GM21619 (cell line): ENCODE data around the gene ZXDC.

Experiments used
- ATAC-seq: cut with Tn5 transposase; IDR thresholded peaks from one replicate; pipeline ENCODE4 v1.9.1; 2021; ENCODE audit not compliant: unreplicated experiment

ZXDC gene

GRCh38 chr3:126511291-126511690 lies 35.6 kb upstream of the ZXDC start:
- ATAC-seq, result no peak

DNA sequence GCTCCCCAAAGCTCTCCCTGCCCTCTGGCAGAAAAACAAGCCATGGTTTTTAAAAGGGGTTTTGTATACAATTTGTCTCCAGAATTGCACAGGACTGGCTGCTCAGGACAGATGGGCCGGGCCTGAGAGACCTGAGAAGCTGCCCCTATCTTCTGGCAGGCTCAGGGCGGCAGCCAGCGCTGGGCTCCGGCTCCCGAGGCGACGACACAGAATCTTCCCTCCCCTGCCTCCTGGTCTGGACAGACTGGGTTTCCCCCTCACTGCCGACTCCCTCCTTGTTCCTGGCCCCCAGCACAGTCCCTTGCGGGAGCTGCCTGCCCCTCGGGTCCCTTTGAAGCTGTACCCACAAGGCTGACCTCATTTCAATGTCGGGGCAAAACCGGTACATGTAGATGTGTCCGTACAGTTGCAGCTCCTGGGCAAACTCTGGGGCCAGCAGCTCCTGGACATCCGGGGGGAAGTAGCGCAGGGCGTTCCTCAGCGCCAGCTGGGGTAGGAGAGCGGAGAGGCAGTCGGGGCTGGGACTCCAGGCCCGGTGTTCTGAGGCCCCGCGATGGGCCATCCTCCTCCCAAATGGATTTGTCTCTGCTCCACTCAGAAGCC lies 34.7 kb upstream of the ZXDC start:
- ATAC-seq, result no peak

DNA sequence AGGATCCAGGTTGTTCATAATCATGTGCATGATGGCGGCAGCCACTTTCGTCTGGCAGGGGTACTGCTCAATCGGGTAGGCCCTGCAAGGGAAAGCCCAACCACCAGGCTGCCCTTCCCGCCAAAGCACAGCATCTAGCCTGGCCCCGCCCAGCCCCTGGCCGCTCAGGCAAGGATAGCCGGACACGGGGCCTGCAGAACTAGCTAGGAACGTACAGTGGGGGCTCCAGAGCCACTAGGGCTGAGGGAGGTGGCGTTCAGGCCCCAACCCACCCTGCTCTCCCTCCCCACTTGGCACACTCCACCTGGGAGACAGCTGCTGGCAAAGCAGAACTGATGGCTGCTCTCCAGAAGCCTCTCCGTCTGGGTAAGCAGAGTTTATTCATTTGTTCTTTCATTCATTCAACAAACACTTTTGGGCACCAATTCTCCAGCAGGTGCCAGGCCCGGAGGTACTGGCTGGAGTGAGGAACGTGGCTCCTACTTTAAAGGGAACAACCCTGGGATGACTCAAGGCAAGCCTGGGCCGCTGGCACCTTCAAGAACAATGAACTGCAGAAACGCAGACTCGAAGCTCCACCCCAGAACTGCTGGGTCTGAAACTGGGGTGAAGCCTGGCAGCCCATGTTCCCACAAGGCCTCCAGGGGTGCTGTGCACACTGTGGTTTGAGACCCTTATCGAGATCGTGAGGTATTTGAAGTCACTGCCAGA lies 34.1 kb upstream of the ZXDC start:
- no peak for ATAC-seq

DNA sequence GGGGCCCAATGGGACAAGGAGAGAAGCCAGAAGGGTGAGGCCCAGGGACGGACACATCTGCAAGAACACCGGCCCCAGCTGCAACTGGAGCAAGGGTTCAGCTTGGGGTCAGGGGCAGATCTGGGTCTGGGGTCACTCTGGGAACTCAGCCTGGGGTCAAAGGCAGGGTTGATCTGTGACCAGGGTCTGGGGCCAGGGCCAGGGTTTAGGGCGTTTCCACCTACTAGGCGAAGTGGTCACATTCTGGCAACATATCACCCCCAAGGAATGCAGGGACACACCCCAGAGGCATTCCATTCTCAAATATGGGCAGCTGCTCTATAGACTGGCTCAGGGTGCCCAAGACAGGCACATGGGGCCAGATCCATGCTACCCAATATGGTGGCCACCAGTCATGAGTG lies 32.9 kb upstream of the ZXDC start:
- no peak for ATAC-seq

DNA sequence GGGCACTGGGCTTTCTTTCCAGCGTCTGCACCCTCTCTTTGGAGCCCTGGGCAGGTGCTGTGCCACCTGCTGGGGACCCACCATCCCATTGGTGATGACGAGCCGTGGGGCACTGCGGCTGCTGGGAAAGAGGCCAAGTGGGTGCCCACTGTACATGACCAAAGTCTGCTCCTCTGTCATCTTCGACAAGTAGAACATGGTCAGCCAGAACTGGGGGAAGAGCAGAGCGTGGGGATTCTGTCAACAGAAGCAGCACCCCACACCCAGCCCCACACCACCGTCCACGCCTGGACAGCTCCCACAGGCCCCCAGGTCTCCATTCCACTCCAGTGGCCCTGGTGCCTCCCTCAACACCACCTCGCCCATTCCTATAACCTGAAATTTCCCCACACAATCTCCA lies 32.2 kb upstream of the ZXDC start:
- ATAC-seq, result no peak

GRCh38 chr3:126503701-126504100 lies 28.0 kb upstream of the ZXDC start:
- no peak for ATAC-seq

DNA sequence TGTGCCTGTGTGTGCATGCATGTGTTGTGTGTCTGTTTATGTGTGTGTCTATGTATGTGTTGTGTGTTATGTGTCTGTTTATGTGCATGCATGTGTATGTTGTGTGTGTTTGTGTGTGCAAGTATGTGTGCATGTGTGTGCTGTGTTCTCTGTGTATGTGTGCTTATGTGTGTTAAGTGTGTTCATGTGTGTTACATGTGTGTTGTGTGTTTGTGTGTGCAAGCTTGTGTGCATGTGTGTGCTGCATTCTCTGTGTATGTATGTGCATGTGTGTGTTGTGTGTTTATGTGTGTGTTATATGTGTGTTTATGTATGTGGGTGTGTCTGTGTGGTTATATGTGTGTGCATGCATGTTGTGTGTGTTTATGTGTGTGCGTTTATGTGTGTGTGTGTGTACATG lies 27.0 kb upstream of the ZXDC start:
- no peak for ATAC-seq

DNA sequence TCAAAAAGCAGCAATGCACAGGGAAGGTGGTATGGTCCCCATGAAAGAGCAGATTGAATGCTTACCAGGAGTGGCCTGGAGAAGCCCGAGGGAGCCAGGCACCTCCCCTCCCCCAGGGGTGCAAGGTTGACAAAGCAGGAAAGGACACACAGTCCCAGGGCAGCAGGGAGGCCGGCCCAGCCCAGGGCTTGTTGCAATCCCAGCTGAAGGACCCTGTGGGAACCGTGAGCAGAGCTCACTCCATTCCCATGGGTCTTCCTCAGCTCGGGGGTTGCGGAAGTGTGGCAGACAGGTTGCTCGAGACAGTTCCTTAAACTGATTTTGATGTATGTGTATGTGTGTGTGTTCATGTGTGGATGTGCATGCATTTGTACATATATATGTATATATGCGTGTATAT lies 26.0 kb upstream of the ZXDC start:
- no peak for ATAC-seq

- ATAC-seq, result no peak
Observed at GRCh38 chr3:126501054-126501453, 25.4 kb upstream of the ZXDC start.

- ATAC-seq, result no peak
Observed at GRCh38 chr3:126500016-126500415, 24.3 kb upstream of the ZXDC start.

DNA sequence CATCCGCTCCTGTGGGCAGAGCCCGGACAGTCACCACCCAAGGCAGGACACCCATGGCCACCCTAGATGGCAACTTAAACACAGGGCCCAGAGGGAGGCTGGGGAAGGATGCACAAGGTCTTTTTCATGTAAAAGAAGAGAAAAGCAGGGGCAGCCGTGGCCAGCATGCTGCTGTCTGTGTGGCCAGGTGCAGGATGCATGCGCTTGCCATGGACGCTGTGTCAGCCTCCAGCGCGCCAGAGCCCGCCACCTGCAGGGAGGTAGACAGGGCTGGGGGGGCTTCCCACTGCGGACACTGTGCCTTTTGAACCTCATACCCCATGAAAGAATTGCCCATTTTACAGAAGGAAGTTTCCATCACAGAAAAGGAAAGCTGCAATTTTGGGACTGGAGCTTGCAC lies 23.7 kb upstream of the ZXDC start:
- ATAC-seq, result no peak

- ATAC-seq, result no peak
Observed at GRCh38 chr3:126498929-126499328, 23.2 kb upstream of the ZXDC start.

DNA sequence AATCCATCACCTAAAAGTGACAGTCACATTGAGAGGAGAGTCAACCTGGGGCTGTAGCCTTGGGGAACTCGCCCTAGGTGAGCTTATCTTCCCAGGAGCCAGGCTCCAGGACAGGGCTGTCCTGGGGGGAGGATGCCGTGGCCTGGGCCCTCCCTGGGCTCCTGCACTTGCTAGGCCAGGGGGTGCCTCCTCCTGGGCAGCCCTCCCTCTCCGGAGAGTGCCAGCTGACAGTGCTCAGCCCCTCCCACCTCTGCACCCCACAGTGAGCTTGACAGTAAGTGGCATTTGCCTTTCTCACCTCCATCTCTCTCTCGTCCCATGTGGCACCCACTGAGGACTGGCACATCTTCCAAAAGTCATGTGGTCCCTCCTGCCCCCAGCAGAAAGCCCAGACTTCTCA lies 22.8 kb upstream of the ZXDC start:
- ATAC-seq, result no peak

GRCh38 chr3:126497956-126498355 lies 22.3 kb upstream of the ZXDC start:
- ATAC-seq, result no peak

DNA sequence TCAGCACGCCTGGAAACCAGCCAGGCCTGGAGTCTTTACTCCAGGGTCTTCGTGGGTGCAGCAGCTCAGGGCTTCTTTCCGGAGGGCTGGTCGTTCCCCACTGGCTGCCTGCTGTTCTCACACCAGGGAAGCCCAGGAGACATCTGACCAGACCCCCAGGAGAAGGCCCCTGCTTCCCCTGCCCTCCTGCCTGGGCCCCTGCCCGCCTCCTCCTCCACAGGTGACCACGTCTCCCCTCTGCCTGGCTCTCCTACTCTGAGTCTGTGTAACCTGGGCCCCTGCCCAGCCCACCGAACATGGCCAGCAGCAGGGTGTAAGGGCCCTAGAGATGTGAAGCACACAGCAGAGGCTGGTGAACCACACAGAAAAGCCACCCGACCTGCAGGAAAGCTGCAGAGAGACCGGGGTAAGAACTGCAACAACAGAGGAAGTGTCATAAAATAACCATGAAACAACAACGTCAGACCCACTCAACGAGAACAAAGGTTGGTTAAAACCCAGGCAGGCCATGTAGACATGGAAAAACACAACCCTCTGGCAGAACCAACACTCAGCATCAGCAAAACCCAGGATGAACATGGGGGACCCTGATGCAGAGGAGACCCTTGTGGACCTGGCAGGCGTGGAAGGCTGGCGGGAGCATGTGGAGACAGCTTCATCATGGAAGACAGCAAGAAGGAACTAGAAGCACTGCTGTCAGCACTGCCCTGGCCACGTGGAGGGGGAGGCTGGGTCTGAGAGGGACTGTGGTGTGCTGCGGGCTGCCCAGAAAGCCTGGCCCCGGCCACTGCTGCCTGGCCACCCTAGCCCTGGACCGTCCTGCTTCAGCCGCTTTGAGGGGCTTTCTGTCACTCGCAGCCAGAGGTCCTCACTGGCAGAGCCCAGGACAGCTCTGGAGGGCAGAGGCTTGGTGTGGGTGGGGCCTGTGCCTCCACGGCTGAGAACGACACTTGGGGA lies 21.5 kb upstream of the ZXDC start:
- no peak for ATAC-seq

DNA sequence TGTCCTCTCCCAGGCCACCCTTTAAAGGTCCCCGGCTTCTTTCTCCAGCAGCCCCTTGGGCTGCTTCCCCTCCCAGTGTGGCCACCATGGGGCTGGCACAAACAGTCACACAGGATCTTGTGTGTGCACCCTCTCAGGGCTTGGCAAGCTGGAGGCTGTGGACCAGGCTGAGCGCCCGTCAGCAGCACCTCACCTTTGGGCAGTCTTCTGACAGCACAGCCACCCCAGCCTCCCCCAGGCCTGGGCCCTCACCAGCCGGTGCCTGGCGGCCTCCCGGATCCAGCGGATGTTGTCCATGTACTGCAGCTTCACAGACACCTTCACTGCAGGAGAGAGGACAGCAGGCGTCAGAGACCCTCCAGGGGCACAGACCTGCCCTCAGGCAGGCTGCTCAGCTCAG lies 20.1 kb upstream of the ZXDC start:
- ATAC-seq, result no peak

DNA sequence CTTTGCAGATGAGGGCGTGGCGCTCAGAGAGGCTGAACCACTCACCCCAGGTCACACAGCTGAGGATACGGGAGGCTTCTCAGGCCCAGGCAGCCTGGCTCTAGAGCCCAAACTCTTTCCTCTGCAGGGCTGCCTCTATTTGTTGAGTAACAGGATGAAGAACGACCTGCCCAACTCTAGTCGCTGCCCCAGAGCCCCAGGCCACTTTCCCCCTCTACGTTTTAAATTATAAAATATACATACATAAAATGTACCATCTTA lies 19.2 kb upstream of the ZXDC start:
- ATAC-seq, result no peak

GRCh38 chr3:126494204-126494969 lies 18.7 kb upstream of the ZXDC start:
- no peak for ATAC-seq

GRCh38 chr3:126493739-126494138 lies 18.0 kb upstream of the ZXDC start:
- no peak for ATAC-seq

DNA sequence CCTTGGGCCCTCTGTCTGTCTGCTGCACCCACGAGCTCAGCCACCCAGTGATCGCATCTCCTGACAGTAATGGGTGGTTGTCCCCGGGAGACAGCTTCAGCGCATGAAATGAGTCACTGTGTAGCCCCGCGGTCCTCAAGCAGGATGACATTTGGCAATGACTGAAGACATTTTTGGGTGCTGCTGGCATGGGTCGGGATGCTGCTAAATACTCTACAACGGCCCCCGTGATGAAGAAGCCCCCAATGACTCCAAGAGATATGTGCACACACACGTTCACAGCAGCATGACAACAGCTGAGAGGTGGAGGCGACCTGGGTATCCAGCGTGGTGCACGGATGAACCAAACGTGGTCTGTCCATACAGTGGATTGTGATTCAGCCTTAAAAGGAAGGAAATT lies 17.4 kb upstream of the ZXDC start:
- no peak for ATAC-seq

DNA sequence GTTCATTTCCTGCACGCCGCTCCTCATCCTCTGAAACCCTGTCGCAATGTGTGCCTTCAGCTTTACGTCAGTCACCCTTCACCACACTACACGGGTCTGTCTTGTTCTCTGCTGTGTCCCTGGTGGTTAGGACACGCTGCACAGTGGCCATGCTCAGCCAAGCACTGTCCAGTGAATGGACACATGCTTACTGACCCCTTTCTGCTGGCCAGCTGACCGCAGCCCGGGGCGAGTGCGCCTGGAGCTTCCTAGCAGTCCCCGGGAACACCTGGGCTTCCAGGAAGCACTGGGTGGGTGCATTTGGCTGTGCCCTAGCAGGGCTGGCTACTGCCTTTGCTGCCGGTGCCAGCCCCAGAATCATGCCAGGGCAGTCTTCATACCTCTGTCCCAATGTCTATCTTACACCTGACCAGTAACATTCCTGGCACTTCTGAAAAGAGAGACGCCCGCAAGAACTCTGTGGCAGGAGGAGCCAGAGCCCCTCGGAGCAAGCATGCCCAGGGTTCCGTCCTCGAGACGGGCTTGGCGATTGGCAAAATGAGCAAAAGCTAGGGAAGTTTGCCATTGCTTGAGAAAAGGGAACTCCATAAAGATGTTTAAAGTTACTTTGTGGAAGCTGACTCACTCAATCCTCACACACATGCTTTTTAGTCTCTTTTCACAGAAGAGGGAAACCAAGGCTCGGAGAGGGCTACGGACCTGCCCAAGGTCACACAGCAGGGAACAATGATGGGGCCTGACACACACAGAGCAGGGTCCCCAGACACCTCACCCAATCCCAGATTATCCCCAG lies 15.7 kb upstream of the ZXDC start:
- no peak for ATAC-seq
